Astrocyte of the spinal cord (primary cell): Measurements from ENCODE around the gene ELAVL3.
A peak's percentile ranks its signal among the peaks of the same experiment; 100 is the strongest.

ENCODE experiments used
- DNase-seq: peaks from one replicate; pipeline ENCODE4 v3.0.0; 2011; ENCODE audit warnings: low read depth, low spot score
- H3K4me3 ChIP-seq: 2 replicates; pipeline ENCODE4 v1.5.1; 2011; ENCODE audit warnings: low read depth, mild to moderate bottlenecking, low read length, moderate library complexity
- CTCF ChIP-seq: IDR thresholded peaks from 2 replicates; pipeline ENCODE4 v1.5.1; 2012; ENCODE audit warnings: low read depth, mild to moderate bottlenecking, low read length, inconsistent platforms
- in situ Hi-C: cut with HindIII; loops from 2 replicates; pipeline ENCODE4 v1.10.0; 2017; ENCODE audit warnings: low sequenced_read_pairs

Gene ELAVL3

GRCh38 chr19:11446271-11446651 is 34.6 kb downstream of the ELAVL3 start:
- H3K4me3 ChIP-seq = no peak overlapping the region
- TF ChIP-seq CTCF = no peak
- no peak for DNase-seq
- in situ Hi-C loops = no loop called here

DNA sequence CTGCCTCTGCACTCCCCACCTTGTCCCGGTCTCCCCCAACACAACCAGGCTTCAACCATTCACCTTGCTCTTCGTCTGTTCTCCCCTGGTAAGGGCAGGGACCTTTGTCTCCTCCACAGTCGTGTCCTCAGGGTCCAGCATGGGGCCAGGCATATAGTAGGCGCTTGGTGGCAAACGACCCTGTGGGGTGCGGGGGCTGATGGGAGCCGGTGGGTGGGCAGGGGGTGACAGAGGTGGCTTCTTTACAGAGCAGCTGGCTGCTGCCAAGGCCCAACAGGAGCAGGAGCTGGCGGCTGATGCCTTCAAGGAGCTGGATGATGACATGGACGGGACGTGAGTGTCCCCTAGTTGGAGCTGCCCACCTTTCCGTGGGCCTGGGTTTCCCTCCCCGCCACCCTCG is 35.7 kb downstream of the ELAVL3 start:
- no peak for DNase-seq
- H3K4me3 ChIP-seq = no peak overlapping the region
- TF ChIP-seq CTCF = no peak
- in situ Hi-C loops = no loop called here

GRCh38 chr19:11444059-11444458 is 36.8 kb downstream of the ELAVL3 start:
- in situ Hi-C loops = no loop called here
- DNase-seq = no peak
- TF ChIP-seq CTCF = no peak
- H3K4me3 ChIP-seq = no peak overlapping the region

DNA sequence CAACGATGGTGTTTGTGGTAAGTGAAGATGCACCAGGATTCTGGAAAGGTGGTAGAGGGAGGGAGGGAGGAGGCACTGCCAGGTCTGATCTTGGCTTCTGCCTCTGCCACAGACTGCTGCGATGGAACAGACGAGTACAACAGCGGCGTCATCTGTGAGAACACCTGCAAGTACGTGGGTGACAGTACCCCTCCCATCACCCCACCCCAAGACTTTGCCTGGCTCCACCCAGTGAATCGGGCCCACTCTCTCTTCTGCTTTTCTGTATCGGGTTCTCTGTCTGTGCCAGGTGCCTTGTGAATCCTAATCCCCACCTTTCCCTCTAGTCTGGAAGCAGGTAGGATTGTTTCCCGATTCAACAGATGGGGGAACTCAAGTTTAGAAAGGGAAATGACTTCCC is 42.9 kb downstream of the ELAVL3 start:
- no peak for TF ChIP-seq CTCF
- in situ Hi-C loops = no loop called here
- no peak for DNase-seq
- no peak overlapping the region for H3K4me3 ChIP-seq

- no peak for DNase-seq
- in situ Hi-C loops = no loop called here
- TF ChIP-seq CTCF = no peak
- peak overlapping the region; percentile 68 for H3K4me3 ChIP-seq
Measured at GRCh38 chr19:11435833-11436313, 45.0 kb downstream of the ELAVL3 start.

DNA sequence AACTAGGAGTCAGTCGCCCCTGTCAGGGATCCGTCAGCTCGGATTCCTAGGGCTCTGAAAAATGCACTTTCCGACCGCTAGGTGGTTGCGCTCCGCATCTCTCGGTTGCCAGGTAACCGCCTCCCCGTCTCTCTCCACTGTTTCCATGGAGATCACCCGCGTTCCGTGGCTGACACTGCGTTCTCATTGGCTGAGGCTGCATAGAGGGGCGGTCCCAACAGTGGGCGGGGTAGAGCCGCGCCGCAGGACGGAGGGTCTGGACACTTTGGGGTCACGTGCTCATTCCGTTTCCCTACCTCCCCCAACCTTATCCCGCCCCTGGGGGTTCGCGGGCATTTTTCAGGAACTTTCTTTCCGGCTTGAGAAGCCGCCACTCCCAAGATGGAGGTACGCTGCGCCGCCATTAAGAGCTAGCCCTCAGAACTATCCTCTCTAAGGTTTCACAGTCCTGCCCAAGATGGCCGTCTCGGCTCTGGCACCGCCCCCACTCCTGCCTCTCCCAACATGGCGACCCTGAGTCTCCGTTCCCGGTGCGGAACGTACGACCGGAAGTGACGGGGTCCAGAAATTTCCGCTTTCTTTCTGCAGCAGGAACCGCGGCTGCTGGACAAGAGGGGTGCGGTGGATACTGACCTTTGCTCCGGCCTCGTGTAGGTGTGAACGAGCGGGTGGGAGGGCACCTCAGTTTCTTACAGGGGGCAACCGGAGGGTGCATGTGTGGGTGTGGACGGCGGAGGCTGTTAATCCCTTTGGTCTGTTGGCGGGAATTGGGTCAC is 45.6 kb downstream of the ELAVL3 start, which contains the start of the genes ODAD3 and PRKCSH:
Gene ODAD3 (minus strand): TSS at position 65 of the 776 bp plus-strand sequence. CDS start 105 bp downstream, outside the sequence.
Gene PRKCSH (plus strand): TSS at position 579 of the 776 bp plus-strand sequence. CDS start 483 bp downstream, outside the sequence.
- in situ Hi-C loops = no loop called here
- DNase-seq = peak; percentile 100
- peak within 1 kb of the TSS; percentile 68 for H3K4me3 ChIP-seq
- peak; percentile 81 for TF ChIP-seq CTCF
